Fibroblast of pulmonary artery (primary cell): ENCODE measurements around the gene ABI3BP.
A peak's percentile ranks its signal among the peaks of the same experiment; 100 is the strongest.

Source experiments
- DNase-seq: peaks from one replicate; pipeline ENCODE4 v3.0.0-alpha.2; 2010; ENCODE audit warnings: low read depth
- H3K4me3 ChIP-seq: replicated peaks from 2 replicates; pipeline ENCODE4 v1.5.1; 2011; ENCODE audit warnings: low read depth, mild to moderate bottlenecking, control low read depth, low read length, moderate library complexity
- CTCF ChIP-seq: IDR thresholded peaks from 2 replicates; pipeline ENCODE4 v1.5.1; 2011; ENCODE audit warnings: mild to moderate bottlenecking, control low read depth, low read length, inconsistent platforms; ENCODE audit errors: missing control alignments

ABI3BP gene

DNA sequence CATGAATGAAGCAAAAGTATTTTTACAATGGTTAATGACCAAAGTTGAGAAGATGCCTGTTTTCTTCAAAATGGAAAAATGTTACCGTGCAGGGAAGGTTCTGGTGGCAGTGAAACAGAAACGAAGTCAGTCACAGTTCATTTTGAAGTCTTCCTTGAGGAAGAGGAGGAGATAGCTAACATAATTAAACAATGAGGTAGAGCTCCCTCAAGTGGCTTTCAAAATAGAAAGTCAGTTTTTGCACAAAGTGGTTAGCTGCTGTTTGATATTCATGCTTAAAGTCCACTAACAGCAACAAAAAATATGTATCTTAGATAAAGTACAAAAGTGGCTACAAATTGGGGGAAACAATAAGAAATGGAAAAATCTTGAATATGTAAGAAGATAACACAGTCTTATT lies 196.7 kb downstream of the ABI3BP start:
- peak; percentile 38 for DNase-seq
- TF ChIP-seq CTCF = peak; percentile 39
- no peak overlapping the region for H3K4me3 ChIP-seq

DNA sequence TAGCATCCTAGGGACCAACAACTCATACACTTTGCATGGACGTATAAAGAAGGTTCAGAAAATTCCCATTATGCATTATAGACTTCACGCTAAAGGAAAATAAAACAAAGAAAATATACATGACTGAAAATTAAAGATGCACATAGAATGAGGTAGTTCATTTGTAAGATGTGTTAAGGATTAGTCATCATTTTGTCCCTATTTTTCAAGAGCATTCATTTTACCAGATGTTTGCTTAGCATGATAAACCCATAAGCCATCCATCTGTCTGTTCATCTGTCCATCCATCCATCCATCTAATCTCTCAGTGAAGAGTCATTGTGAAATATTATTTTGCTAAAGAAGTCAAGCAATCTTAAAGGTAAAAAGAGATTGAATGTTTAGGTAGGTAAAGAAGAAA lies 203.6 kb downstream of the ABI3BP start:
- no peak for TF ChIP-seq CTCF
- H3K4me3 ChIP-seq = no peak overlapping the region
- DNase-seq = no peak

DNA sequence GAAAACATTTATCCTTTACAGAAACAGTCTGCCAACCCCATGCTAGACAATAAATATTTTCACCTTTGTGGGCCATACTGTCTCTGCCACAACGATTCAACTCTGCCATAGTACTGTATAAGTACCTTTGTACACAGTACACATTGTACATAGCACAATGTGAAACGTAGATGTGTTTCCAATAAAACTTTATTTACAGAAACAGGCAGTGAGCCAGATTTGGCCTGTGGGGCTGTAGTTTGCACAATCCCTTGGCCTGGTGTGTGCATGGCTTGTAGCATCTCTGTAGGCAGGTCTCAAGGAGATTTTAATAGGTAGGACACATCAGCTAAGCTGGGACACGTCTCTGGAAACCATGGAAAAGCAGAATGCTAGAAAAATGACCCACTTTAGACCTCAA lies 209.6 kb downstream of the ABI3BP start:
- no peak for TF ChIP-seq CTCF
- DNase-seq = no peak
- H3K4me3 ChIP-seq = no peak overlapping the region

GRCh38 chr3:100782906-100783305 lies 210.3 kb downstream of the ABI3BP start:
- TF ChIP-seq CTCF = no peak
- no peak overlapping the region for H3K4me3 ChIP-seq
- DNase-seq = no peak

- no peak overlapping the region for H3K4me3 ChIP-seq
- TF ChIP-seq CTCF = no peak
- DNase-seq = no peak
Observed at GRCh38 chr3:100782348-100782747, 210.9 kb downstream of the ABI3BP start.

- H3K4me3 ChIP-seq = no peak overlapping the region
- no peak for TF ChIP-seq CTCF
- DNase-seq = no peak
Observed at GRCh38 chr3:100781301-100781700, 211.9 kb downstream of the ABI3BP start.

- DNase-seq = no peak
- TF ChIP-seq CTCF = no peak
- H3K4me3 ChIP-seq = no peak overlapping the region
Observed at GRCh38 chr3:100780071-100780622, 213.1 kb downstream of the ABI3BP start.
